ENCODE measurements around the gene RABGEF1. TPM values are rescaled to one million over a fixed set of nuclear protein-coding genes. Genes with fewer than 3 reads are reported as not detected.

The RABGEF1 gene
- total and polyA plus RNA-seq, 9 of the 15 experiments (the other 6 are each of a cell fraction or from before 2014, with no cell fraction given) = 7.0 to 29.3 (median 20.5) TPM

- no peak for FAIRE-seq
- in situ Hi-C loops (cut with MboI) = no loop called here
- TF ChIP-seq HOXB6 (CRISPR knock-in tag; IDR thresholded peaks at IDR 0.05; ENCODE audit: borderline replicate concordance) = no peak
- TF ChIP-seq, protein P1, sequence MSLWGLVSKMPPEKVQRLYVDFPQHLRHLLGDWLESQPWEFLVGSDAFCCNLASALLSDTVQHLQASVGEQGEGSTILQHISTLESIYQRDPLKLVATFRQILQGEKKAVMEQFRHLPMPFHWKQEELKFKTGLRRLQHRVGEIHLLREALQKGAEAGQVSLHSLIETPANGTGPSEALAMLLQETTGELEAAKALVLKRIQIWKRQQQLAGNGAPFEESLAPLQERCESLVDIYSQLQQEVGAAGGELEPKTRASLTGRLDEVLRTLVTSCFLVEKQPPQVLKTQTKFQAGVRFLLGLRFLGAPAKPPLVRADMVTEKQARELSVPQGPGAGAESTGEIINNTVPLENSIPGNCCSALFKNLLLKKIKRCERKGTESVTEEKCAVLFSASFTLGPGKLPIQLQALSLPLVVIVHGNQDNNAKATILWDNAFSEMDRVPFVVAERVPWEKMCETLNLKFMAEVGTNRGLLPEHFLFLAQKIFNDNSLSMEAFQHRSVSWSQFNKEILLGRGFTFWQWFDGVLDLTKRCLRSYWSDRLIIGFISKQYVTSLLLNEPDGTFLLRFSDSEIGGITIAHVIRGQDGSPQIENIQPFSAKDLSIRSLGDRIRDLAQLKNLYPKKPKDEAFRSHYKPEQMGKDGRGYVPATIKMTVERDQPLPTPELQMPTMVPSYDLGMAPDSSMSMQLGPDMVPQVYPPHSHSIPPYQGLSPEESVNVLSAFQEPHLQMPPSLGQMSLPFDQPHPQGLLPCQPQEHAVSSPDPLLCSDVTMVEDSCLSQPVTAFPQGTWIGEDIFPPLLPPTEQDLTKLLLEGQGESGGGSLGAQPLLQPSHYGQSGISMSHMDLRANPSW (CRISPR knock-in tag; IDR thresholded peaks at IDR 0.05) = no peak
- TF ChIP-seq HDAC8 (tag; IDR thresholded peaks at IDR 0.05) = no peak
- no peak for TF ChIP-seq NFE2 (IDR thresholded peaks at IDR 0.05; ENCODE audit: low read depth)
- no peak for TF ChIP-seq CHAMP1 (IDR thresholded peaks at IDR 0.05)
- TF ChIP-seq ZBTB12 (CRISPR knock-in tag; IDR thresholded peaks at IDR 0.05) = no peak
- no peak for TF ChIP-seq ZNF449 (CRISPR knock-in tag; IDR thresholded peaks at IDR 0.05)
- no peak for TF ChIP-seq FIP1L1 (IDR thresholded peaks at IDR 0.05; ENCODE audit: low read depth, low read length, poor library complexity, severe bottlenecking)
- no peak for TF ChIP-seq KLF13 (tag; IDR thresholded peaks at IDR 0.05; ENCODE audit: borderline replicate concordance, low read depth)
- TF ChIP-seq ARID1B (IDR thresholded peaks at IDR 0.05) = no peak
- TF ChIP-seq MITF (IDR thresholded peaks at IDR 0.05) = no peak
Measured at GRCh38 chr7:66747881-66748511, 7.5 kb downstream of the RABGEF1 start.

More at GRCh38 chr7:66747881-66748511, 7.5 kb downstream of the RABGEF1 start:
- ChIA-PET POLR2A (no interaction called here), CTCF (ENCODE audit: low intra/inter-chr PET ratio) (no interaction called here)
- Histone ChIP-seq H3K9me3 (replicated peaks; ENCODE audit: control insufficient read depth, insufficient read depth, low read depth, low read length) (no peaks in the 10 kb centered on the region), H3K27me3 (ENCODE audit: control insufficient read depth in 2 of 2, insufficient read depth in 2 of 2, low read length in 2 of 2) (no peaks in the 10 kb centered on the region), H3K9me1 (ENCODE audit: control insufficient read depth, insufficient read depth, low read length) (no peaks in the 10 kb centered on the region), H3K4me3 (no peak overlapping the region), H3K79me2 (ENCODE audit: control insufficient read depth, insufficient read depth, low read length) (peaks cover 58% of the 10 kb centered on the region), H3K4me1 (replicated peaks in 1 of 2; ENCODE audit: control insufficient read depth in 2 of 2, insufficient read depth in 2 of 2, low read length in 2 of 2) (peaks cover 0 to 14% of the 10 kb centered on the region in 2 experiments; a peak in 2 of 5 replicates), H3K4me2 (ENCODE audit: insufficient read depth, low read length) (no peak overlapping the region), H3K9ac (ENCODE audit: insufficient read depth in 1 of 2, low read depth in 2 of 2, low read length in 2 of 2) (no peak overlapping the region), H4K20me1 (replicated peaks; ENCODE audit: control insufficient read depth, insufficient read depth, low read length) (no peaks in the 10 kb centered on the region), H2AFZ (ENCODE audit: low read depth, low read length) (no peak overlapping the region), H3K36me3 (ENCODE audit: control insufficient read depth, insufficient read depth, low read length) (no peaks in the 10 kb centered on the region), H3K27ac (ENCODE audit: extremely low read depth, low read depth, low read length) (no peak overlapping the region)
- intact Hi-C loops (cut with micrococcal nuclease) = loop anchor here (10.0 kb wide), 1 partner anchor 193 kb away; no protein-coding TSS in a partner anchor
- DNase-seq (ENCODE audit: extremely low read depth in 1 of 4, low spot score in 3 of 4) (no peak), ATAC-seq (no peak)
- no TSS peak for BruUV-seq (replicated peaks)
- WGBS (ENCODE audit: insufficient coverage, low coverage, missing lambda C conversion rate) = 79% methylated on average over 10 of the region's 10 CpGs
